GM18868 (cell line): ENCODE measurements around the gene CHMP6.

Experiments used
- ATAC-seq: cut with Tn5 transposase; IDR thresholded peaks from one replicate; pipeline ENCODE4 v1.9.1; 2021; ENCODE audit warnings: mild to moderate bottlenecking, moderate library complexity; ENCODE audit not compliant: unreplicated experiment

CHMP6 gene

DNA sequence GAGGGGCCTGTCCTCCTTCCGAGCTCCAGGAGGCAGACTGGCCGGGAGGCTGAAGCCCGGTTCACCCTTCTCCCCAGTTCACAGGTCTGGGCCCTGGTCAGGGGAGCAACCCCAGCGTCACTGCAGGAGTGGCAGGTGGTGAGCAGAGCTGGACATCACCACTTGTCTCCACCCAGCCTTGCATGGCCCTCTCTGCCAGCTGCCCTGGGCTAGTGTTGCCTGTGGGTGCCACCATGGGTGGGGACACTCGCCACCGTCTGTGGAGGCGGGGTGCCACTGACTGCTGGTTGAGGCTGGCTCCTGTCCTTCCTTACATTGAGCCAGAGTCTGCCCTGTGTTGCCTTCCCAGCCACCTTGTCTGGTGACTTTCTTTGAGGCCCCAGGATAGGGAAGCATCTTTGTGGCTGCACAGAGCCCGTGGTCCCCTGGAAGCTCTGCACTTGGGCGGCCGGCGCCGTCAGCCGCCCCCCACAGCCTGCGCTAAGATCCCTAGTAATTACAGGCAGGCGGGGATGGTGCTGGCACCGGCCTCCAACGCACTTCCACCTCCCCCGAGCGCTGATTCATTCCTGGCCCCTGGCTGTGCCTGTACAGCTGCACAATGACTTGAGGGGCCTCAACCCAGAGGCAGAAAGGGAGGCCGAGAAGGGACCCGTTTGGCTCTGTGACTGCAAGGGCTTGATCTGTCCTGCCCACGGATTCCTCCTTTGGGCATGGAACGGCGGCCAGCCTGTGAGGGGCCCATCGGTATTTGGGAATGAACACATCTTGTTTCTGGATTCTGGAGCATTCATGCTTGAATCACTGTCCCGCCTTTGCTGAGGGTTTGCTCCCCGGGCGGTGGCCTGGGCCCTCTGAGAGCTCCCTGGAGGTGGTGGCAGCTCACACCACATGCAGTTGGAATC lies 48.5 kb downstream of the CHMP6 start:
- ATAC-seq: no peak

DNA sequence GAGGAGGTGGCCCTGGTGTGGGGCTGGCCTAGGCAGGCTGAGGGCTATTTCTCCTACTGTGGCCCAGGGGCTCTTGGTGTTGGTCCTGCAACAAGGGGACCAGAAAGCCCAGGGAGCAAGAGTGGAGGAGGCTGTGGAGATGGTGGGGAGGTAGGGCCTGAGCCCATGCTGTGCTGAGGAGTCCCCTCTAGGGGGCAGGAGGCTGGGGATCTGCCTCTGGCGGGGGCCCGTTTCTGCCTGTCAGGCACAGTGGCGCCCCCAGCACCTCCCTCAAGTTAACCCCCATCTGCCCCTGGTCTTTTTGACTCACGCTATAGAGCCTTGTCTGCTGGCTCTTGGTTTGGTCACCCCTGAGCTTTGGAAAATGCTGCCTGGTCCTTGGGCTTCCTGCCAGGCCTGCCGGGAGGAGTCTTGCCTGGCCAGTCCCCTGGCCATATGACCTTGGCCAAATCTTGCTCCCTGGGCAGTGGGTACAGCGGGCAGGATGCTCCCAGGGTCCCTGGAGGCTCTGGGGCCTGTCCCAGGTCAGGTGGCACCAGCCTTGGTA lies 49.2 kb downstream of the CHMP6 start:
- ATAC-seq: no peak

DNA sequence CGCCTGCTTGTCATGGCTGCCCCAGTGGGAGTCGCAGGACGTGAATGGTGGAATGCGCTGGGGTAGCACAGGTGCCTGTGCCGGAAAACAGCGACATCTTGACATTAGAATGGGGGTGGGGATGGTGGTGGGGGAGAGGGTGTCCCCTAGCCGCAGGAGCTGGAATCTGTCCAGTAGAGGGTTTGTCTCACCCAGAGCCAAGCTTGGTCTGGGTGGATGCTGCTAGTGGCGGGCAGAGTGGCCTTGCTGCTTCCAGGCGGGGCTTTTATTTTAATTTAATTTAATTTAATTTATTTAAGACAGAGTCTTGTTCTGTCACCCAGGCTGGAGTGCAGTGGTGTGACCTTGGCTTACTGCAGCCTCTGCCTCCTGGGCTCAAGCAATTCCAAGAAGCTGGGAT lies 51.0 kb downstream of the CHMP6 start:
- ATAC-seq: no peak

DNA sequence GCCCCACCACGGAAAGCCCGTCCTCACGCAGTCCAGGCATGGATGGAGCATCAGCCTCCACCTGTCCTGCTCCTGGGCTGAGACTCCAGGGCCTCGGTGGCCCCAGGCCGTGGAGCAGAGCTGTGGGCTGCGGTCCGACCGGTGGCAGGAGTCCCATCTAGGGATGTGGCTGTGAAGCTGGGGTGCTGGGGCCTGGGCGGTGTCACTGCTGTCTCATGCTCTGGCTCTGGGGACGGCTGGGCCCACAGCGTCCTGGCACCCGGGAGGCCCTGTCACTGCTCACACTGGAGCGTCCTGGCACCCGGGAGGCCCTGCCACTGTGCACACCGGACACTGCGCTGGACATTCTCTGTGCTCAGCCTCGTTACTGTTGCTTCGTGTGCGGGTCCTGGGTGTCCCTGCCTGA lies 51.7 kb downstream of the CHMP6 start:
- ATAC-seq: no peak

DNA sequence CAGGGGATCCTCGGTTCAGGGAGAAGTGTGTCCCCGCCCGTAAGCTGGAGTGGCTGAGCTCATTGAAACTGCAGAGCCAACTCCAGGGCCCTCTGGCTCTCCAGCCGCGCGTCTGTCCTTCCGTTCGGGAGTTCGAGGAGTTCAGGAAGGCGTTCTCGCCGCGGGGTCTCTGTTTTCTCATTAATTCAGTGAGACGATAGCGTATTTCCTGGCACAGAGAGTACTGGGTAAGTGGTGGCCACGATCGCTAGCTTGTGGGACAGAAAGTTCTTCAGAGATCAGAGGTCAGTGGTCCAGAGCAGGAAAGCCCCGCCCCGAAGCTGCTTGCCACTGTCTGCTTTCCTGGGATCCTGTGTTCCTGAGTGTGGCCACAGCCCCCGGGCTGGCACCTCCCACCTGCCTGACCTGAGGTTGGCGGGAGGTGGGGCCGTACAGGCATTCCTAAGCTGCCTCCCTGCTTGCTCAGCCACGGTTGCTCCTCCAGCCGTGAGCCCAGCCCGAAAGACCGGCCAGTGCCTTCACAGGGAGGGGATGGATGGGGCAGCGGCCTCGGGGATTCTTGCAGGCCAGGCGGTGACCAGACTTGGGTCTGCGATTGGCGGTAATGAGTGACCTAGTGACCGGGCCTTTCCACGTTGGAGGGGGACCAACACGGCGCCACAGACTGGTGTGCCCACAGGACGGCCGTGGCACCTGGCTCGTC lies 52.2 kb downstream of the CHMP6 start:
- ATAC-seq: no peak

DNA sequence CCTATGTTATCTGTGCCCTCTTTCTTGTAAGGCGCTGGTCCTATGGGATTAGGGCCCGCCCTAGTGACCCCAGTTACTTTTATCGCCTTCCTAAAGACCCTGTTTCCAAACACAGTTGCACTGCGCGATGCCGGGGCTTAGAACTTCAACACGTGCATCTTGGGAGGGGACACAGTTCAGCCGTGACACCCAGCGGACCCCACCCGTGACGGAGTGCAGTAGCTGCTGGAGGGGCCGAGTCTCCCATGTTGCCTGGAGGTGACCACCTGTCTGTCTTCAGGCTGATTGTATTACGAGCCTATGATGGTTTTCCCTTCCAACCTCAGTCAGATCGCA lies 52.8 kb downstream of the CHMP6 start:
- no peak for ATAC-seq

DNA sequence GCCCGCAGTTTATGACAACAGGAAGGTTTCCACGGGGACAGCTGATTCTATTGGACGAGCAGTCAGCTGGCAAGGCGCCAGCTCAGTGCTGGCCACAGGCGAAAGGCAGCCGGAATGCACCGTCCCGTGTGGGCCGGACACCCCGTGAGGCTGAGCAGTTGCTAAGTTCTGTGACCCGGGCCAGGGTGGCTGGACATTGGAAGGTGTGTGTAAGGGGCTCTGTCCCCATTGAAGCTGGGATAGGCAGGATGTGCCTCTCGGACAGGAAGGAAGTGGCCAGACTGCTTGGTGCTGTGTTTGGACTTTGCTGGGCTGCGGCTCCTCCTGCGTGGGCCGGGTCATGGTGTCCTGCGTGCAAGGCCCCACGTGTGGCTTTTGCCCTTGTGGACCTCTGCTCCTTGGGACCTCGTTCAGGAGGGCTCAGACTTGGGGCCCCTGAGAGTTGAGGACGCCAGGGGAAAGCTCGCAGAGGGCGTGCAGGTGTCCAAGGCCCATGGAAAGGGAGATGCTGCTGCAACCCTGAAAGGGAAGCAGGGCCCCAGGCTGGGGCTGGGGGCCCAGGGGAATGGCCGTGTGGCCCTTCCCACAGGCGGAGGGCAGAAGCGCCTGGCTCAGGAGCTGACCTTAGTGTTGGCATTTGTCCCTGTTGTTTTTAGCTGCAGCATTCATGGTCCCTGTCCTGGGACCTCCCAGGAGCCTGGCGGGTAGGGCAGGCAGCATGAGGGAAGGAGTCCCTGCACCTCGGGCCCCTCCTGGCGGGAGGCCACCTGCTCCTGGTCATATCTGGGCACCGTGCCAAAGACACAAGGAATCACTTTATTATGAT lies 53.3 kb downstream of the CHMP6 start:
- ATAC-seq: no peak

DNA sequence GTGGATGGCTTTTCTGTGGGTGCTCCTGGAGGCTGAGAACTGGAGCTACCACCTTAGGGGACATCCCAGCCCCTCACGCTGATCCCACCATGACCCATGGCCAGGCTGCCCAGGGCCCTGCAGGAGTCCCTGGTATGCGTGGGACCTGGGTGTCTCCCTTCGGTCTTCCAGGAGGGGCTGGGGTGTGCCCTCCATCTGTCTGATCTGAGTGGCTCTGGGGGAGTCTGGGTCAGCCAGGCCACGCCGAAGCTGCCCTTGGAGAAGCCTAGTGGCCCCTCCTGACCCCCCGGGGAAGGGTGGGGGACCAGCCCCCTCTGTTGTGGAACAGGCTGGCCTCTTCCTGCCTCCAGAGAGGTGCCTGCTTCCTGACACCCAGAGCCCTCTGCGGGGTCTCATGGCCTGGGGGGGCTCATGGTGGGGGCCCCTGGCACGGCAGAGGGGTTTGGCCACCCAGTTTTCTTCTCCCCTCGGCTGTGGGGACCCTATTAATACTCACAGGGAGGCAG lies 54.0 kb downstream of the CHMP6 start:
- ATAC-seq: no peak

DNA sequence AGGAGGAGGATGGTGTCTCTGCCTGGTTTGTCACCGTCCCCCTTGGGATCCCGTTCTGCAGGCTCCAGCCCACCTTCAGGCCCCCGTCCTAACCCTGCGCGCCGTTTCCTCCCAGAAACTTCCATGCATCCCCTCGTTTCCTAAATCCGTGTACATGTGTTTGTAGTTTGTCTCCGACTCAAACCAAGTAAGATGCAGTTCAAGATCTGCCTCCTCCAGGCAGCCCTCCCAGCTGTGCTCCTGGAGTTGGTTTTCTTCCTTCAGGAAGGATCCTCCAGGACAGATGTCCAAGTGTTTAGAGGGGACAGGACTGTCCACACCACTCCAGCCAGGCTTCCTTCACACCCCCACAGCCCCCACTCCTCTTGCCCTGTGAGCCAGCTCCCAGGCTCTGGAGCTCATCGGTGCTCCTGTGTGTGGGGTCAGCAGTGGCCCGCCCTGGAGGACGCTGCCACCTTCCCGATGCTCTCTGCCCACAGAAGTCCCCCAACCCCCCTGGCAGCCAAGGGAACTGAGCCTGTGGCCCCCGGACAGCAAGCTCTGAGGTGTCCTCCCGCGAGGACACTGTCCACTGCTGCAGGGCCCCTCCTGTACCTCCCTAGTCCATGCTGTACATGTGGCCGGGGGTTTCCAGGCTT lies 54.6 kb downstream of the CHMP6 start:
- no peak for ATAC-seq

DNA sequence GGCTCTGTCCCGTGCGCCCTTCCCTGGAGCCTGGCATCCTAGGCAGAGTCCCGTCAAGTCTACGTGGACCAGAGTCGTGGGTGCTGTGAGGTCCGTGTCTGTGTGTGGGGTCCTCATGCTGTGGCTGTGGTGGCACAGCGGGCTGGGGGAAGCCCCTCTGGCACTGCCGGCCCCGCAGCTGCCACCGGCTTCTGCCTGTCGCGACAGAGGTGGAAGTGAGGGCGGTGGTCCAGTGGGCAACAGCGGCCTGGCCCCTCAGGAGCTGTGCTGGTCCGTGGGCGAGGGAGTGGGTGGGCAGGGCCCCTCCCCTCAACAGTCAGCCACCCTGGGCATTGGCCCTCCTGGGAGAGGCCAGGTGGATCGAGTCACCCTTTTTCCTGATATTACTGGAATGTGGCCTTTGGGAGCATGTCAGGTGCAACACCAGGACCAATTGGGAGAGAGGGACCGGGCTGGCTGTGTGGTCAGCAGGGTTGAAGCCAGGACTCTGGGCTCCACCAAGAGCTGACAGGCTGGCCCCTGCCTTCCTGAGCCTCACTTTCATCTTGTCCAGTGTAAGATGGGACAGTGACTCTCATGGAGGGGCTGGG lies 55.2 kb downstream of the CHMP6 start:
- no peak for ATAC-seq

DNA sequence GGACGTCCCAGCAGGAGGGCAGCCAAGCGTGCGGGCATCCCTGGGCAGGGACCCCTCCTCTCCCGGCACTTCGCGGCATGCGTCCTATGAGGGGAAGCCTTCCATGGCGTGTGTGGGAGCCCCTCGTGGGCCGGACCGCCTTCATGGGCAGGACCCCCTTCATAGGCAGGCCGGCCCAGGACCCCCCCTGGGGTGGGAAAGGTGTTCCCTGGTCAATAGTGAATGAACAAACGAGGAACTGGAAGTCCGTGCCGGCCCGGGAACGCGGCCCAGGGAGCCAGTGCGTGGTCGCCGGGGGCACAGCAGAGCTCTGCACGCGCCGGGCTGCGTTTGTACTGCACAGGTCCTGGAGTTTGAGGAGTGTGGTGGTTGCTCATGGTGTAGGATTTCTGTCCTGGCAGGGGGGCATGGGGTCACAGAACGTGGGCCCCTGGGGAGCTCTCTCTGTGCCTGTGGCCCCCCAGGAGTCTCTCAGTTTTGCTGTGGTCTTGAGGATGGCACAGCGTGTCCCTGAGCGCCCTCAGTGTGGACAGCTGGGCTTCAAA lies 57.3 kb downstream of the CHMP6 start:
- no peak for ATAC-seq

DNA sequence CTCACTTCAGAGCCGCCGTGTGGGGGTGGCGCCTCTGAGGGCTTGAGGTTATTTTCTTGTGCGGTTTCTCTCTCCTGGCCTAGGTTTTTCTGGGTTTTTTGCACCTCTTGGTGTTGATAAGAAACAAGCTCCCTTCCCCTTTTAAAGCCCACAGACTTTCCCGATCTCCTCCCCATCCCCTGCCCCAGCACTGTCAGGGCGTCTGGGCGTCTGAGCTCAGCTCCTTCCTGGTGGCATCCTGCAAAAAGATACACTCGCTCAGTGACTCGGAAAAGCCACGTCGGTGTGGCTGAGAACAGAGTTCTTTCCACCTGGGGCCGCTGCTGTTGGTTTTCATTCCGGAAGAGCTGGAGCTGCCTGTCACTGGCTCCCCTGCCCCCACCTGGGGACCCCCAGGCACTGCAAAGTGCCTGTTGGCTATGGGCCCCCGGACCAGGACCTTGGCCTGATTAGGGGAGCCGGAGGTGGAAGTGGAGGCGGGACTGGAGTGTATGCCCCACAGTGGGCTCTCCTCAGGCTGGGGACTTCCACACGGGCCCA lies 57.8 kb downstream of the CHMP6 start:
- no peak for ATAC-seq
